ENCODE measurements around the gene IKZF1.

GRCh38 chr7:50422858-50423257, 118.3 kb downstream of the IKZF1 start:
- TF ChIP-seq, protein P1, sequence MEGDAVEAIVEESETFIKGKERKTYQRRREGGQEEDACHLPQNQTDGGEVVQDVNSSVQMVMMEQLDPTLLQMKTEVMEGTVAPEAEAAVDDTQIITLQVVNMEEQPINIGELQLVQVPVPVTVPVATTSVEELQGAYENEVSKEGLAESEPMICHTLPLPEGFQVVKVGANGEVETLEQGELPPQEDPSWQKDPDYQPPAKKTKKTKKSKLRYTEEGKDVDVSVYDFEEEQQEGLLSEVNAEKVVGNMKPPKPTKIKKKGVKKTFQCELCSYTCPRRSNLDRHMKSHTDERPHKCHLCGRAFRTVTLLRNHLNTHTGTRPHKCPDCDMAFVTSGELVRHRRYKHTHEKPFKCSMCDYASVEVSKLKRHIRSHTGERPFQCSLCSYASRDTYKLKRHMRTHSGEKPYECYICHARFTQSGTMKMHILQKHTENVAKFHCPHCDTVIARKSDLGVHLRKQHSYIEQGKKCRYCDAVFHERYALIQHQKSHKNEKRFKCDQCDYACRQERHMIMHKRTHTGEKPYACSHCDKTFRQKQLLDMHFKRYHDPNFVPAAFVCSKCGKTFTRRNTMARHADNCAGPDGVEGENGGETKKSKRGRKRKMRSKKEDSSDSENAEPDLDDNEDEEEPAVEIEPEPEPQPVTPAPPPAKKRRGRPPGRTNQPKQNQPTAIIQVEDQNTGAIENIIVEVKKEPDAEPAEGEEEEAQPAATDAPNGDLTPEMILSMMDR (IDR thresholded peaks at IDR 0.05; ENCODE audit: low read depth, low read length): no peak
- TF ChIP-seq EZH2phosphoT487 (IDR thresholded peaks at IDR 0.05; ENCODE audit: low read depth): no peak

Measured in OCI-LY3 (cell line).